BJ (cell line): ENCODE measurements around the gene P2RX3. TPM values are rescaled to one million over a fixed set of nuclear protein-coding genes. Genes with fewer than 3 reads are reported as not detected.

Source experiments
- CTCF ChIA-PET: fragments of 350-600 bp; formaldehyde crosslinking; extraction: SDS; loops from one replicate; lab custom pipeline; 2021; ENCODE audit warnings: antibody characterized with exemption, inconsistent platforms; lab: Yijun Ruan, JAX
- POLR2A ChIA-PET: fragments of 300-600 bp; sonication (Branson Sonifier 250); formaldehyde crosslinking; extraction: SDS; loops from one replicate; lab custom pipeline; 2021; ENCODE audit warnings: antibody characterized with exemption; lab: Charles Lee
- DNase-seq: peaks from one replicate; pipeline ENCODE4 v3.0.0-alpha.2; 2011; ENCODE audit warnings: low read depth
- H3K27me3 ChIP-seq: 2 replicates; pipeline ENCODE4 v1.6.0; 2011; ENCODE audit warnings: low read length; ENCODE audit not compliant: control insufficient read depth, insufficient read depth
- H3K36me3 ChIP-seq: 2 replicates; pipeline ENCODE4 v1.5.1; 2011; ENCODE audit warnings: low read length; ENCODE audit not compliant: control insufficient read depth, insufficient read depth
- H3K4me3 ChIP-seq: 2 replicates; pipeline ENCODE4 v1.5.1; 2011; ENCODE audit warnings: low read depth, mild to moderate bottlenecking, control low read depth, low read length
- polyA plus RNA-seq: library from polyadenylated mRNA; depleted of rRNA; stranded (reverse); fragments of >200 nt; gene quantifications from 2 replicates; pipeline ENCODE4 v1.2.3, GENCODE V29; 2011
- TF ChIP-seq, protein P1 (sequence below): IDR thresholded peaks from 2 replicates; pipeline ENCODE4 v1.5.1; 2011; ENCODE audit warnings: low read depth, mild to moderate bottlenecking, control low read depth, inconsistent platforms, low read length, moderate library complexity; ENCODE audit not compliant: insufficient read depth

Gene P2RX3
- polyA plus RNA-seq, 1 experiment = not detected

DNA sequence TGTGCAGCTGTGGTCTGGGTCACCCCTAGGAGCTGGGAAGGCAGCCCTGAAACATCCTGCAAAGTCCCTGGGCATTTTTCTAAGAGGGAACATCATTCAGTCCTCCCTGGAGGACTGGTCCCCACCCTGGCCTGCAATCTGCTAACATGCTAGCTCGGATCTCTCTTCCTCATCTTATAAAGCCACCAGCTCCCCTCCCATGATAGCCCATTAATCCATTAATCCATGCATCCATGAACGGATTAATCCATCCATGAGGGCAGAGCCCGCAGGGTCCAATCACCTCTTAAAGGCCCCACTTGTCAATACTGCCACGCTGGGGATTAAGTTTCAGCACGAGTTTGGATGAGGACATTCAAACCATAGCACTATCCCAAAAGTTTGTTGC is 30.7 kb downstream of the P2RX3 start:
- Histone ChIP-seq H3K27me3 (no peaks in the 10 kb centered on the region; the same call in none of the 2 replicates), H3K4me3 (no peak overlapping the region), H3K36me3 (no peaks in the 10 kb centered on the region)
- TF ChIP-seq, protein P1, sequence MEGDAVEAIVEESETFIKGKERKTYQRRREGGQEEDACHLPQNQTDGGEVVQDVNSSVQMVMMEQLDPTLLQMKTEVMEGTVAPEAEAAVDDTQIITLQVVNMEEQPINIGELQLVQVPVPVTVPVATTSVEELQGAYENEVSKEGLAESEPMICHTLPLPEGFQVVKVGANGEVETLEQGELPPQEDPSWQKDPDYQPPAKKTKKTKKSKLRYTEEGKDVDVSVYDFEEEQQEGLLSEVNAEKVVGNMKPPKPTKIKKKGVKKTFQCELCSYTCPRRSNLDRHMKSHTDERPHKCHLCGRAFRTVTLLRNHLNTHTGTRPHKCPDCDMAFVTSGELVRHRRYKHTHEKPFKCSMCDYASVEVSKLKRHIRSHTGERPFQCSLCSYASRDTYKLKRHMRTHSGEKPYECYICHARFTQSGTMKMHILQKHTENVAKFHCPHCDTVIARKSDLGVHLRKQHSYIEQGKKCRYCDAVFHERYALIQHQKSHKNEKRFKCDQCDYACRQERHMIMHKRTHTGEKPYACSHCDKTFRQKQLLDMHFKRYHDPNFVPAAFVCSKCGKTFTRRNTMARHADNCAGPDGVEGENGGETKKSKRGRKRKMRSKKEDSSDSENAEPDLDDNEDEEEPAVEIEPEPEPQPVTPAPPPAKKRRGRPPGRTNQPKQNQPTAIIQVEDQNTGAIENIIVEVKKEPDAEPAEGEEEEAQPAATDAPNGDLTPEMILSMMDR = no peak
- ChIA-PET CTCF (interaction anchor here (1.1 kb wide), 1 partner anchor 18 kb away, joined by 4 read pairs; no protein-coding TSS in a partner anchor), POLR2A (no interaction called here)
- no peak for DNase-seq

GRCh38 chr11:57370251-57370650 is 32.1 kb downstream of the P2RX3 start:
- Histone ChIP-seq H3K36me3 (no peaks in the 10 kb centered on the region), H3K27me3 (no peaks in the 10 kb centered on the region), H3K4me3 (no peak overlapping the region)
- TF ChIP-seq, protein P1 = no peak
- peak; percentile 32 for DNase-seq
- ChIA-PET POLR2A (no interaction called here), CTCF (interaction anchor here (1.0 to 2.0 kb wide), 3 partner anchors 9 to 21 kb away, joined by 3 to 7 read pairs (median 3); no protein-coding TSS in a partner anchor)

DNA sequence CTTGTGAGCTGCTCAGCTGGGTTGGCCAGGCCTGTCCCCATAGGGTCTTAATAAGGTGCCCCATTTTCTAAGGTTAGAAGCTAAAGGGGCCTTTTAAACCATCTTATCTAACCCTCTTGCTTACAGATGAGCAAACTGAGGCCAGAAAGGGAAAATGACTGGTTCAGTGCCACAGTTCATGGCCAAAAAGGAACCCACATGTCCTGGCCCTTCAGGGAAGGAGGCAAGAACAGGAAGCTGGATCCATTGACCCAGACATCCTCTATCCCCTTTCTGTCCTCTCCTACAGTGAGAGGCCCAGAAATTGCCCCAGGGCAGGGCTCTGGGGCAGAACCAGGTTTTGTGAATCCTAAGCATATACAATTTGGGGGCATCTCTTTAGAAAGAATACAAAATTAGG is 32.8 kb downstream of the P2RX3 start:
- POLR2A ChIA-PET = no interaction called here
- Histone ChIP-seq H3K27me3 (no peaks in the 10 kb centered on the region), H3K4me3 (no peak overlapping the region), H3K36me3 (no peaks in the 10 kb centered on the region)
- no peak for DNase-seq
- TF ChIP-seq, protein P1 = no peak
- CTCF ChIA-PET = interaction anchor here (1.0 to 2.0 kb wide), 3 partner anchors 9 to 21 kb away, joined by 3 to 7 read pairs (median 3); no protein-coding TSS in a partner anchor

- Histone ChIP-seq H3K36me3 (no peaks in the 10 kb centered on the region), H3K4me3 (no peak overlapping the region), H3K27me3 (peaks cover 2% of the 10 kb centered on the region; the same call in 1 of the 2 replicates)
- ChIA-PET POLR2A (no interaction called here), CTCF (interaction anchor here (1.2 to 1.8 kb wide), 2 partner anchors 11 to 27 kb away, joined by 3 to 5 read pairs; no protein-coding TSS in a partner anchor)
- TF ChIP-seq, protein P1 = no peak
- DNase-seq = no peak
Measured at GRCh38 chr11:57373146-57373545, 35.0 kb downstream of the P2RX3 start.

DNA sequence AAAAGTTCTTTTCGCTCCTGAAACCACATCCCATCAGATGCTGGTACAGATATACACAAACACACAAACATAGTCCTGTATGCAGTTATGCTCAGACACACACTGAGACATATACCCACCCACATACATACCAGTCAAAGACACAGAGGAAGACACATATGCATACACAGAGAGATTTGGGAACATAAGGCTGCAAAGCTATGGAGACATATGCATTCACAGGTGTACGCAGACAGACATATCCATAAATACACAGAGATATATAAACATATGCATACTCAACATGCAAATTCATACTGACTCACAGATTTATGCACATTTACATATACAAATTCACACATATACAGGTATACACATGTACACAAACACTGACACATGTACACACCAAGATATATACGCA is 36.8 kb downstream of the P2RX3 start:
- TF ChIP-seq, protein P1 = no peak
- H3K4me3 ChIP-seq = no peak overlapping the region
- peaks cover 2% of the 10 kb centered on the region; the same call in 1 of the 2 replicates for H3K27me3 ChIP-seq
- ChIA-PET CTCF (no interaction called here), POLR2A (no interaction called here)
- no peak for DNase-seq
- H3K36me3 ChIP-seq = no peaks in the 10 kb centered on the region
